SU-DHL-6 (cell line): Measurements from ENCODE around the gene ATP5PD.

ENCODE experiments used
- EZH2phosphoT487 ChIP-seq: fragments of 200-600 bp; sonication (generic), shearing (Covaris generic); conservative IDR thresholded peaks from 2 replicates; pipeline ENCODE4 v1.6.1; 2018; ENCODE audit warnings: mild to moderate bottlenecking, antibody characterized with exemption, low read length, moderate library complexity, mixed read lengths
- TF ChIP-seq, protein P1 (sequence below): fragments of 200-600 bp; sonication (generic); IDR thresholded peaks from one replicate; pipeline ENCODE4 v1.5.1; 2017; ENCODE audit warnings: antibody characterized with exemption, mild to moderate bottlenecking, low read length, moderate library complexity; ENCODE audit not compliant: insufficient read depth, poor library complexity, severe bottlenecking

DNA sequence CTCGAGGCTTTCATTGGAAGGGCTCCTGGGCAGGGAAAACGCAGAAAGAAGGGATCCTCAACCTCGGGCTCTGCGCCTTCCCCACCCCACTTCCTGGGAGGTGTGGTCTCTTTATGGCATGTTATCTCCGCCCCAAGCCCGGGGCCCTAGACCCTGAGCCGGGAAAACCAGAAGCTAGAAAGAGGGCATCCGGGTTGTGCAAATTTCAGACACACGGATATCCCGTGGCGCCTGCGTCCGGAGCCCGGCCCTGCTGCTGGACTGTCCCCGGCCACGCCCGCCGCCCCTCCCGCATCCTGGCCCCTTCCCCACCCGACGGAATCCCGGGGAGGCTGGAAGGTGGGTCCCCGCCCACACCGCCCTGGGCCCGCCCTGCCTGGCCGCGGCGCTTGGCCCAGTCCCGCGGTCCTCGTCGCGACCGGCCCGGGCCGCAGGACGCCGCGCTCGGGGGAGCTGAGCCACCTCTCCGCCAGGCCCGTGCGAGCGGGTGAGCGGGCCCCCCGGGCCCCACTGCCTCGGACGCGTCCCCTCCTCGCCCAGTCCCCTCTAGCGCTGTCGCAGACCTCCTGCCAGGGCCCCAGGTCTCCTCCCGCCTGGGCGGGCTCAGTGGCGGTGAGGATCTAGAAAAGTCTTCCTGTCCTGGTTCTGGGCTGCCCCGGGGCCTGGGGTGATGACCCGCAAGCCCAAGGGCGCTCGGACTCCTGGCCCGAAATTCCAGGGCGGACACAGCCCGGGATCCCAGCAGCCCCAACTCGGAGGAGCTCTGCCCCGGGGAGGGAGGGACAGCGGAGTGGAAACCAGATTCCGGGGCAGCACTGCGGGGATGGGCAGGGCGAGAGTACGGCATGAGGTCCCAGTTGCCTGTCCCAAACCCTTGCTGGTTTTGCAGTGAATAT, 41.0 kb upstream of the ATP5PD start, which contains the start of gene SLC16A5:
- TF ChIP-seq, protein P1, sequence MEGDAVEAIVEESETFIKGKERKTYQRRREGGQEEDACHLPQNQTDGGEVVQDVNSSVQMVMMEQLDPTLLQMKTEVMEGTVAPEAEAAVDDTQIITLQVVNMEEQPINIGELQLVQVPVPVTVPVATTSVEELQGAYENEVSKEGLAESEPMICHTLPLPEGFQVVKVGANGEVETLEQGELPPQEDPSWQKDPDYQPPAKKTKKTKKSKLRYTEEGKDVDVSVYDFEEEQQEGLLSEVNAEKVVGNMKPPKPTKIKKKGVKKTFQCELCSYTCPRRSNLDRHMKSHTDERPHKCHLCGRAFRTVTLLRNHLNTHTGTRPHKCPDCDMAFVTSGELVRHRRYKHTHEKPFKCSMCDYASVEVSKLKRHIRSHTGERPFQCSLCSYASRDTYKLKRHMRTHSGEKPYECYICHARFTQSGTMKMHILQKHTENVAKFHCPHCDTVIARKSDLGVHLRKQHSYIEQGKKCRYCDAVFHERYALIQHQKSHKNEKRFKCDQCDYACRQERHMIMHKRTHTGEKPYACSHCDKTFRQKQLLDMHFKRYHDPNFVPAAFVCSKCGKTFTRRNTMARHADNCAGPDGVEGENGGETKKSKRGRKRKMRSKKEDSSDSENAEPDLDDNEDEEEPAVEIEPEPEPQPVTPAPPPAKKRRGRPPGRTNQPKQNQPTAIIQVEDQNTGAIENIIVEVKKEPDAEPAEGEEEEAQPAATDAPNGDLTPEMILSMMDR, result no peak
- TF ChIP-seq EZH2phosphoT487, result no peak
